NCI-H524 treated with DMSO at 0.1 percent for 48 hours (cell line): Measurements from ENCODE around the gene PNLIPRP3.
"Not testable (repeated sequence)": the region's sequence is repeated elsewhere in the genome, so short reads cannot be mapped to it uniquely, and the experiment has no call there.

Experiments
- DNase-seq: peaks from one replicate; lab custom pipeline; 2025; lab: John Stamatoyannopoulos, UW

PNLIPRP3 gene

GRCh38 chr10:116427671-116428070 lies at the start of gene PNLIPRP3:
TSS of gene PNLIPRP3 (plus strand) at chr10:116427847. CDS start at chr10:116428013, 166 bp downstream.
- no peak for DNase-seq

GRCh38 chr10:116382290-116382689 lies 45.4 kb upstream of the PNLIPRP3 start:
- DNase-seq = no peak

GRCh38 chr10:116385311-116385710 lies 42.3 kb upstream of the PNLIPRP3 start:
- no peak for DNase-seq

DNA sequence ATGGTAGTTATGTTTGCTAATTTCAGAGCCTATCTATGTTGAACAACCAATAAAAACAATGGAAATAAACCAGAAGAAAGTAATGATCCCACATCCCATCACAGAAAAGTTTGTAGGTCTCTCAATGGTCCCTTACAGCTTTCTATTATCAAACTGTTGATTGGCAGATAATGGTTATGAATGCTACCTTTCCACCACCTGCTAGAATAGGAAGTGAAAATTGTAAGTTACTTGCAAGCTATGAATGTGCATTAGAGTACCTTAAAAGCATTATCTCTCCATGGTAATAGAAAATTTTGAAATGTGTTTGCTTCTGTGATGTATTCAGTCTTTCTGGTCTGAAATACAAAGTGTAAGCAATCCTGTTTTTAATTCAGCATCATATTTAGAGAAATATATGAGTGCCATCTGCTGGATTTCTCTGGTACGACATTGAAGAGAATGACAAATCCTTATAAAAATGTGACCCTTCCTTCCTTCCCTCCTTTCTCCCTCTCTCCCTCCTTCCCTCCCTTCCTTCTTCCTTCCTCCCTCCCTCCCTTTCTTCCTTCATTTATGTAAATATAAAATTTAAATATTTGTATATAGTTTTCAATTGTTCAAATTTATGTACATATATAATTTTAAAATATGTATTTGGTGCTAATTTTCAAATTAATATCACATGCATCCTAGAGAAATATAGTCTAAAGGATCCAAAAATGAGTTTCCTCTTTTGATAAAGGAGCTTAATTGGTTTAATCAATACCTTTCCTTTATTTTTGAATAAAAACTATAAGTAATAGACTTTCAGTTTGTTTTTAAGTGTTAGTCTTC lies 41.4 kb upstream of the PNLIPRP3 start:
- no peak for DNase-seq

DNA sequence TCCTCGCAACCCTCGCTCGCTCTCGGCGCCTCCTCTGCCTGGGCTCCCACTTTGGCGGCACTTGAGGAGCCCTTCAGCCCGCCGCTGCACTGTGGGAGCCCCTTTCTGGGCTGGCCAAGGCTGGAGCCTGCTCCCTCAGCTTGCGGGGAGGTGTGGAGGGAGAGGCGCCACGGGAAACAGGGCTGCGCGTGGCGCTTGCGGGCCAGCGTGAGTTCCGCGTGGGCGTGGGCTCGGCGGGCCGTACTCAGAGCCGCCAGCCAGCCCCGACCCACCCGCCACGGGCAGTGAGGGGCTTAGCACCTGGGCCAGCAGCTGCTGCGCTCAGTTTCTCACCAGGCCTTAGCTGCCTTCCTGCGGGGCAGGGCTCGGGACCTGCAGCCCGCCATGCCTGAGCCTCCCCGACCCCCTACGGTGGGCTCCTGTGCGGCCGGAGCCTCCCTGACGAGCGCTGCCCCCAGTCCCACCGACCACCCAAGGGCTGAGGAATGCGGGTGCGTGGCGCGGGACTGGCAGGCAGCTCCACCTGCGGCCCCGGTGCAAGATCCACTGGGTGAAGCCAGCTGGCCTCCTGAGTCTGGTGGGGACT lies 34.3 kb upstream of the PNLIPRP3 start:
- not testable (repeated sequence) for DNase-seq

DNA sequence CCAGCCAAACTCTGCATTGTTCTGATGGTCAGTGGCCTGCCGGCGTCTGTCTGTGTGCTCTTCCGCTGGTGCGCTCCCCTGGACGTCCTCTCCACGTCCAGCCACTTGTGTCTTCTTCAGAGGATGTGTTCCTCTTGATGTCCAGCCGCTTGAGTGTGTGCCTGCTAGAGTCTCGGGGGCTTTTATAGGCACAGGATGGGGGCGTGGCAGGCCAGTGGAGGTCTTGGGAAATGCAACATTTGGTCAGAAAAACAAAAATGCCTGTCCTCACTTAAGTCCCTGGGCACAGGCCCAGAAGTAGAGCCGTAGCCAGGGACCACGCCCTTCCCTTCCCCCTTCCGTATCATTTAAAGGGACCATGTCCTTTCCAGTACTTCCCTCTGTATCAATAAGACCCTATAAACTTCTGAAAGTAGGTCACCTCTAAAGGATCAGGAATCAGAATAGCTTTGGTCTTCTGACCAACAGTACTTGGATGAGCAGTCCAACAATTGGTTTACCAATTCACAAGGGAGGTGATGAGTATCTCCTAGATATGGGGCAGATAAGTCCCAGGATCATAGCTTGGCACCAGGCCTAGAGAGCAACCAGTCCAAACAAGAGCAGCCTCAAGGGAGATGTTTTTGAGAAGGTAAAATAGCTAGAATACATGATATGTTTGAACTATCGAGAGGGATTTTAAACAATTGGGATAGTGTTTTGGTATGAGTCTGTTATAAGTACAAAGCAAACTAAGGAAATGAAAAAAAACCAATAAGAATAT lies 32.2 kb upstream of the PNLIPRP3 start:
- no peak for DNase-seq

GRCh38 chr10:116398224-116398623 lies 29.4 kb upstream of the PNLIPRP3 start:
- DNase-seq = no peak

DNA sequence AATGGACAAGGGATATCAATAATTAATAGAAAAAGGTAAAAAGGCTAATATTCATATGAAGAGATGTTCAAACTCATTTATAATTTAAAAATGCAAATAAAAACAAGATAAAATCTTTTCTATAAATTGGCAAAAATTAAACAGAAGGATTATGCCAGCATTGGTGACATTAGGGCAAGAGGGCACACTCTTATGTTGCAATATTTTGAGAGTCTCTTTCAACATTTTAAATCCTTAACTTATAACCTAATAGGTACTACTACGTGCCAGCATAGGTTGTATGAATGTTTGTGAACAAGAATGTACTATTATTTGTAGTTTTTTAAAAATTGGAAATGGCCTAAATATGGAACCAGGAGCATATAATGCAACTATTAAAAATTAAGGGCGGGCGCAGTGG lies 24.8 kb upstream of the PNLIPRP3 start:
- no peak for DNase-seq

- DNase-seq = peak; percentile 90
Observed at GRCh38 chr10:116403740-116404250, 23.9 kb upstream of the PNLIPRP3 start.

GRCh38 chr10:116408719-116409118 lies 18.9 kb upstream of the PNLIPRP3 start:
- no peak for DNase-seq

- no peak for DNase-seq
Observed at GRCh38 chr10:116410351-116410750, 17.3 kb upstream of the PNLIPRP3 start.

GRCh38 chr10:116417821-116418220 lies 9.8 kb upstream of the PNLIPRP3 start:
- DNase-seq = no peak

DNA sequence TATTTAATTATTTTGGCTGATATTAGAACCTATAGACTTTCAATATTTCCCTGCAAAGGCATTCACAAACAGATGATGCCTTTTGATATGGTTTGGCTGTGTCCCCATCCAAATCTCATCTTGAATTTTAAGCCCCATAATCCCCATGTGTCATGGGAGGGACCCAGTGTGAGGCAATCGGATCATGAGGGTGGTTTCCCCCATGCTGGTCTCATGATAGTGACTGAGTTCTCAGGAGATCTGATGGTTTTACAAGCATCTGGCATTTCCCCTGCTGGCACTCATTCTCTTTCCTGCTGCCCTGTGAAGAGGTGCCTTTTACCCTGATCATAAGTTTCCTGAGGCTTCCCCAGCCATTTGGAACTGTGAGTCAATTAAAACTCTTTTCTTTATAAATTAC lies 9.3 kb upstream of the PNLIPRP3 start:
- no peak for DNase-seq

DNA sequence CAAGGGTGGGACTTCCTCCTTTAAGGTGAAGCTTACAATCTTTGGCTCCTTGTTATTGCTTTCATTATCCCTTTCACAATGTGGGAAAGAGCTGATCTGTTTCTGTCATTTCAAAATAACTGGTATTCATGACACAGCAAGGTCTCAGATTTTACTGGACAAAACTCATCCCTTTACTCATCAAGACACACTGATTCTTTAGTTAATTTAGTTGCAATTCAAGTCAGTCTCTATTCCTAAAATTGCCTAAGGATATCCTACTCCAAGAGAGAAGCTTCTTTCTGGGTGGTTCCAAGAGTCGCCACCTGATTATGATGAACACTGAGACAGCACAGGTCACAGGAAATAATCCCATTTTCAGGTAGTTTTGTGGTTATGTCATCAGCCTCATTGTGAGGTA lies 5.8 kb upstream of the PNLIPRP3 start:
- DNase-seq = no peak

DNA sequence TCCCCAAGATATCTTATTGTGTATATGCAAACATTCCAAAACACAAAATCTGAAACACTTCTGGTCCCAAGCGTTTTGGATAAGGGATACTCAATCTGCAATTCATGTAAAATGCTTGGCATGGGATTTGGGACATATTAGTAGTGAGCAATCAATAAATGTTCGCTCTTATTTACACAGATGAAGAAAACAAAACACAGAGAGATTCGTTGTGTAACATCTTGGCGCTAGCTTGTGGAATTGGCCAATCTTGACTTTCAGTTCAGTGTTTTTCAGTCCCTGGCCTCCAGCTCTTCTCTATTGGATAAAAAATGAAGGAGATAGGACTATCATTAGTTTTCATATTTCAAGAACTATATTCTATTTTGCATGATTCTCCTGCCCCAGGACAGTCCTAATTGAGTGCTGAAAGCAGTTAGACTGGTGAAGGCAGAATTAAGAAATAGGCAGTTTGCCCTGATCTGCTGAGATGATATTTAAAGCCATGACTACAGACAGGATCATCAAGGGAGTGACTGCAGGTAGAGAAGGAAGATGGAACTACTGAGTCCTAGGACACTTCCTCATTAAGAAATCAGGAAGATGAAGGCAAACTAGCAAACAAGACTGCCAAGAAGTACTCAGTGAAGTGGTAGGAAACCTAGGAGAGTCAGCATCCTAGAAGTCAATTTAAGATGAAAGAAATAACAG lies 1.8 kb downstream of the PNLIPRP3 start:
- DNase-seq = no peak

- no peak for DNase-seq
Observed at GRCh38 chr10:116430288-116430687, 2.6 kb downstream of the PNLIPRP3 start.

DNA sequence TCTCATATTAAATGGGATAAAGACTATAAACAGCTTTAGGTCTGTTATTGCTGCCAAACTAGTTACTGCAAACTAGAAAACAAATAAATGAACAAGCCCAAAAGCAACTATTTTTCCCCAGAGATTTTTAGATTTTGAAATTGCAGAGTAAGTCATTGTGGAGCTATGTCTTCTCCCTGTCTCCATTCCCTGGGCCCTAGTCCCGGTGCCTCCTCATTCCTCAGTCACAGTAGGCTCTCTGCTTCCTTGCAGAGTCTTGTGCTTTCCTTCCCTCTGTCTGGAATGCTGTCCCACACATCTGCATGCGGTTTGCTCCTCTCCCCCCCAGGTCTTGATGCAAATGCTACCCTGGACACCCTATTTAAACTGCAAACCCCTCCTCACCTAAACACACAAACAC lies 4.0 kb downstream of the PNLIPRP3 start:
- DNase-seq = no peak

DNA sequence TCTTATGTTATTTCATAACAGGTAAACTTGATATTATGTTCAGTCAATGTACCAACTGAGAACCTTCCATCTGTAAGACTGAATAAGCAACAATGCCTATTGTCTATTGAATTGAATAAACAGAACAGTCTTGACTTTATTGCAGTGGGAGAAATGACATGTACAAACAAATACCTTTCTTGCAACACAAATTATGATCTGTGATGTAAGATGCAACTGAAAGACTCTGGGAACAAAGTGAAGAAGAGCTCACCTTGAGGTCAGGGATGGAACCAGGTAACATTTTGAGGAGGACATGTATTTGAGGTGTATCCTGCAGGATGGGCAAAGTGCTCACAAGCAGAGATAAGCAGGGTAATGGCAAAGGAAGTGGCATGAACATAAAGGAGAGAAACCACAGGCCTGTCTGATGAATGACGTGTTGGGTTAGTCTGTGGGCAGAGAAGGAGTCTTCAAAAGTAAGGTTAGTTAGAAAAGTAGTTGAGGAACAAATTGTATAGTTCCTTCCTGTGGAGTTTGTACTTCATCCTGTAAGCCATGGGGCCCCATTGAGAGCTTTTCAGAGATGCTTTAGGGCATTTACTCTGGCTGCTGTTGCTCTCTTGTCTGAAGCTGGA lies 9.5 kb downstream of the PNLIPRP3 start:
- DNase-seq = no peak

DNA sequence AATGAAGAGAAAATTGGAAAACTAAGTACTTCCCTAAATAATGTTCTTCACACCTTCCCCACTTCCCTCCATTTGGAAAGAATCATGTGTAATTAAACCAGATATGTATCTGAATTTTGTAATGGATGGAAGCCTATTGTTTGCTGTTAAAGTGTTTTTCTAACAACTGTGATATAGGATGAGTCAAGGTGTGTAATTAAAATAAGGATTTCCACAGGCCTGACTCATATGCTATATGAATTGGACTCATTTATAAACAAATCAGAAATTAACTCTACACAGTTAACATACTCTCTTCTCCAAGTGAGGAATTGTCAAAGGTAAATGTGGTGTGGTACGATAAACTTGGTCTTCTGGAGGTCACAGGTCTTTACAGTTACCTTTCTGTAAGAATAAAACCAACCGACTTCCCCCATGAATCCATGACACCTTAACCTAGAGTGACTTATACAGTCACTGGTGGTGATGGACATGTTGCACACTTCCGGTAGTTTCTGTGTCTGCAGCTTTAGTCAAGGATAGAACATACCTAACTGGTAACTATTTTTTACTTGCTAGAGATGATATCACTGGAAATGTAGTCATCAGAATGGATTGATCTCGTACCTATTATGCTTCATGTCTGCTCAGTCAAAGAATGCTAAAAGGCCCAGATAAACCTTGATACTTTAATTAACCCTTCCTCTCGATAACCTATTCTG lies 12.8 kb downstream of the PNLIPRP3 start:
- DNase-seq = no peak

GRCh38 chr10:116444527-116445142 lies 17.0 kb downstream of the PNLIPRP3 start:
- no peak for DNase-seq

- no peak for DNase-seq
Observed at GRCh38 chr10:116450861-116451260, 23.2 kb downstream of the PNLIPRP3 start.
